BLaER1 (cell line): ENCODE measurements around the gene FASN.
"Not testable (repeated sequence)": the region's sequence is repeated elsewhere in the genome, so short reads cannot be mapped to it uniquely, and the experiment has no call there.

Experiments used
- H3K27ac ChIP-seq: shearing (Covaris generic); formaldehyde crosslinking; 2 replicates; pipeline ENCODE4 v1.8.1; 2022
- H3K27me3 ChIP-seq: shearing (Covaris generic); formaldehyde crosslinking; 2 replicates; pipeline ENCODE4 v1.8.1; 2022
- H3K36me3 ChIP-seq: shearing (Covaris generic); formaldehyde crosslinking; 2 replicates; pipeline ENCODE4 v1.8.1; 2022
- H3K4me1 ChIP-seq: shearing (Covaris generic); formaldehyde crosslinking; 2 replicates; pipeline ENCODE4 v1.8.1; 2022
- H3K4me2 ChIP-seq: shearing (Covaris generic); formaldehyde crosslinking; 2 replicates; pipeline ENCODE4 v1.8.1; 2022
- H3K4me3 ChIP-seq: shearing (Covaris generic); formaldehyde crosslinking; 2 replicates; pipeline ENCODE4 v1.8.1; 2022
- H3K9ac ChIP-seq: shearing (Covaris generic); formaldehyde crosslinking; 2 replicates; pipeline ENCODE4 v1.8.1; 2022
- H3K9me3 ChIP-seq: shearing (Covaris generic); formaldehyde crosslinking; 2 replicates; pipeline ENCODE4 v1.8.1; 2022
- H4K20me1 ChIP-seq: shearing (Covaris generic); formaldehyde crosslinking; 2 replicates; pipeline ENCODE4 v1.8.1; 2022
- Cebpa-rat ChIP-seq: shearing (Covaris generic); IDR thresholded peaks from 2 replicates; pipeline ENCODE4 v1.8.1; 2022

Gene FASN

DNA sequence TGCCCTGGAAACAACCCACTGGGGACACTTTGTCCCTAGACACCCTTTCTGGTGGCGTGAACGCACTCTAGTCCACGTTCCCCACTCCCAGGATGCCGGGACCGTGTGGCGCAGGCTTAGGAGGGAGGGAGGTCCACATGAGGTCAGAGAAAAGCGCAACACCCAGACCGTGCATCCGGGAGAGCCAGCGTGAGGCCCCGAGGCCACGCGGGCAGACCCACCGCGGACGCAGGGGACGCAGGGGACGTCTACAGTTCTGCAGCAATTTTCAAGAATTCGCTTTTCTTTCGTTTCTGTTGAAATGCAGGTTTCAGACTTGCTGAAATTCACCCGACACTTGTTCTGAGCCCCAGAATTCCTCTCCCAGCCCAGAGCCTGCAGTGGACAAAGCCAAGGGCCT lies 51.1 kb downstream of the FASN start:
- TF ChIP-seq Cebpa-rat: no peak
- no peak overlapping the region for H3K27ac ChIP-seq
- peaks cover 14% of the 10 kb centered on the region for H3K4me1 ChIP-seq
- H3K4me2 ChIP-seq: no peak overlapping the region
- H3K9me3 ChIP-seq: no peaks in the 10 kb centered on the region
- no peak overlapping the region for H3K9ac ChIP-seq
- H4K20me1 ChIP-seq: peaks cover 1% of the 10 kb centered on the region; the same call in 1 of the 2 replicates
- peaks cover 40% of the 10 kb centered on the region for H3K36me3 ChIP-seq
- no peak overlapping the region for H3K4me3 ChIP-seq
- no peaks in the 10 kb centered on the region for H3K27me3 ChIP-seq

DNA sequence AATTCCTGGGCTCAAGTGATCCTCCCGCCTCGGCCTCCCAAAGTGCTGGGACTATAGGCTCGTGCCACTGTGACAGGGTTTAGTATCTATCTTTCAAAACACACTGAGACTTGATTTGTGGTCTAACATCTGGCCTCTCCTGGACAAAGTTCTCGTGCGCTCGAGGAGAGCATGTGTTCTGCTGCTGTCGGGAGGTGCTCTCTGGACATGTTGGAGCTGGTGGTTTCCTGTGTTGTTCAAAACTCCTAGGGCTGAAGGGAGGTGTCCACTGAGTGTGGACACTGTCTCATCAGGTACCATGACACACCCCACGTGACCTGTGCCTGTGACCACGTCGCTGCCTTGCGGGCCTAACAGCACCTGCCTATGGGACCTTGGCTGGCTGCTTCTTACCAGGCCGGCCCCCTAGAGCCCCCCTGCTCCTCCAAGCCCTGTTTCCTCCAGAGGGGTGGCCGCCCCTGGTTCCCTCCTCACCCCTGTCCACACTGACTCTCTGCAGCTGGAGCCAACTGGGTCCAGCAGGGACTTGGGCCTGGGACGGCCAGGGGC lies 52.0 kb downstream of the FASN start:
- H3K9ac ChIP-seq: no peak overlapping the region
- no peaks in the 10 kb centered on the region for H3K27me3 ChIP-seq
- peaks cover 40% of the 10 kb centered on the region for H3K36me3 ChIP-seq
- H3K4me1 ChIP-seq: peaks cover 13% of the 10 kb centered on the region
- no peak for TF ChIP-seq Cebpa-rat
- H3K4me3 ChIP-seq: no peak overlapping the region
- H4K20me1 ChIP-seq: no peaks in the 10 kb centered on the region
- H3K9me3 ChIP-seq: no peaks in the 10 kb centered on the region
- H3K27ac ChIP-seq: no peak overlapping the region
- no peak overlapping the region for H3K4me2 ChIP-seq

DNA sequence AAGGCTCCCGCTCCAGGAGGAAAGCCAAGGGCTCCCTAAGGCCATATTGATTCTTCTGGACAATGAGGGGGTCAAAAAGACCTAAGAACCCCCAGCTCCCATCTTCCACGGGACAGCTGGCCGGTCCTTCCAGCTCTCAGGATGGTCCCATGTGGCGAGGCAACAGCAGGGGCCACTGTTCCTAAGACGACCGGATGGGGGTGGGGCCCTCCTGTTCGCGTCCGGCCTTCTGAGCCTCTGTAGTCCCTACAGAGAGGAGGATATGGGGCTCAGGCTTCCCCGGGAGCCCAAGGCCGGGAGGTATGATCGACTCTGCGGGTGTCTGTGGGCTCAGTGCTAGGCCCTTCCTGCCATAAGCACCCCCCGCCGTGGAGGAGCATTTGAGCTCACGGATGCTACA lies 54.5 kb downstream of the FASN start:
- no peak overlapping the region for H3K9ac ChIP-seq
- TF ChIP-seq Cebpa-rat: no peak
- H3K36me3 ChIP-seq: peaks cover 20% of the 10 kb centered on the region
- no peaks in the 10 kb centered on the region for H3K4me1 ChIP-seq
- no peaks in the 10 kb centered on the region for H4K20me1 ChIP-seq
- no peaks in the 10 kb centered on the region for H3K9me3 ChIP-seq
- H3K4me3 ChIP-seq: no peak overlapping the region
- no peak overlapping the region for H3K4me2 ChIP-seq
- H3K27me3 ChIP-seq: no peaks in the 10 kb centered on the region
- no peak overlapping the region for H3K27ac ChIP-seq

- Histone ChIP-seq H4K20me1 (no peaks in the 10 kb centered on the region), H3K27ac (no peak overlapping the region)
Measured at GRCh38 chr17:82042649-82043048, 55.4 kb downstream of the FASN start.

GRCh38 chr17:82041144-82041814 lies 56.8 kb downstream of the FASN start:
- Histone ChIP-seq H3K27ac (no peak overlapping the region), H3K4me1 (peaks cover 12% of the 10 kb centered on the region), H3K4me3 (no peak overlapping the region), H3K36me3 (no peaks in the 10 kb centered on the region), H3K27me3 (no peaks in the 10 kb centered on the region), H3K9ac (no peak overlapping the region), H3K9me3 (no peaks in the 10 kb centered on the region), H4K20me1 (peaks cover 8% of the 10 kb centered on the region), H3K4me2 (no peak overlapping the region)
- TF ChIP-seq Cebpa-rat: no peak

More at GRCh38 chr17:82042649-82043048, 55.4 kb downstream of the FASN start:
- Histone ChIP-seq H3K9me3 (no peaks in the 10 kb centered on the region), H3K4me3 (no peak overlapping the region), H3K4me1 (peaks cover 6% of the 10 kb centered on the region), H3K36me3 (peaks cover 11% of the 10 kb centered on the region), H3K9ac (no peak overlapping the region), H3K4me2 (no peak overlapping the region), H3K27me3 (no peaks in the 10 kb centered on the region)
- TF ChIP-seq Cebpa-rat: no peak

GRCh38 chr17:82039695-82040299 lies 58.2 kb downstream of the FASN start:
- Histone ChIP-seq H3K9me3 (no peaks in the 10 kb centered on the region), H3K36me3 (no peaks in the 10 kb centered on the region), H3K9ac (no peak overlapping the region), H3K4me2 (no peak overlapping the region), H3K27me3 (no peaks in the 10 kb centered on the region), H3K4me3 (no peak overlapping the region), H3K27ac (no peak overlapping the region), H3K4me1 (peaks cover 23% of the 10 kb centered on the region), H4K20me1 (peaks cover 22% of the 10 kb centered on the region)
- TF ChIP-seq Cebpa-rat: no peak

- H3K4me1 ChIP-seq: peaks cover 31% of the 10 kb centered on the region
- not testable (repeated sequence) for H3K27me3 ChIP-seq, H3K9ac ChIP-seq, H3K36me3 ChIP-seq, H3K4me3 ChIP-seq, H3K9me3 ChIP-seq, H3K4me2 ChIP-seq, H3K27ac ChIP-seq
- peaks cover 23% of the 10 kb centered on the region for H4K20me1 ChIP-seq
Measured at GRCh38 chr17:82038796-82039409, 59.1 kb downstream of the FASN start.

DNA sequence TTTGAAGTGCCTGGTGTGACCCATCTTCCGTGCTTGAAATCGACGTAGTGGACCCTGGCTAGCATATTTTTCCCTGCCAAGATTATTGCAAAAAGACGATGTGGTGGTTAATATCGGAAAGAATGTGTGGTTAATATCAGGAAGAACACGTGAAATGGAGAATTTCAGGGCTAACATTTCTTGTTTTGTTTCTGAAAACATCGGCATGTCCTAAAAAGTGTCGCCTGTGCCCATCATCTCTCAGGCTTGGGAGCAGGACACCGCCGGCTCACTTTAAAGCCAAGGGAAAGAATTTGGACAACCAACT lies 60.2 kb downstream of the FASN start:
- Histone ChIP-seq H3K9me3 (no peaks in the 10 kb centered on the region), H3K4me1 (peaks cover 40% of the 10 kb centered on the region), H3K27me3 (peaks cover 8% of the 10 kb centered on the region; the same call in 1 of the 2 replicates), H4K20me1 (peaks cover 31% of the 10 kb centered on the region), H3K4me2 (peak overlapping the region; percentile 100), H3K4me3 (peak overlapping the region; percentile 83), H3K9ac (no peak overlapping the region), H3K27ac (no peak overlapping the region), H3K36me3 (0 out of 2 replicates have a peak, but pooled peaks cover 5% of the 10 kb centered on the region)
- no peak for TF ChIP-seq Cebpa-rat

- no peak for TF ChIP-seq Cebpa-rat
- Histone ChIP-seq H3K4me2 (peak within 1 kb of the TSS; percentile 100), H3K4me1 (peaks cover 45% of the 10 kb centered on the region), H3K36me3 (0 out of 2 replicates have a peak, but pooled peaks cover 5% of the 10 kb centered on the region), H3K9me3 (no peaks in the 10 kb centered on the region), H3K27ac (peak within 1 kb of the TSS; percentile 82), H3K4me3 (peak within 1 kb of the TSS; percentile 83), H3K9ac (peak within 1 kb of the TSS; percentile 92), H3K27me3 (peaks cover 13% of the 10 kb centered on the region; the same call in 1 of the 2 replicates), H4K20me1 (peaks cover 36% of the 10 kb centered on the region)
Measured at GRCh38 chr17:82037092-82037888, 60.7 kb downstream of the FASN start, which contains the start of gene DCXR. TSS of gene DCXR (minus strand) at chr17:82037697. CDS start at chr17:82037682, 15 bp downstream.
